CD14-positive monocyte (primary cell): Measurements from ENCODE around the gene CDCP2. TPM values are rescaled to one million over a fixed set of nuclear protein-coding genes. Genes with fewer than 3 reads are reported as not detected.

Experiments used
- DNase-seq, 3 donors: peaks; one replicate each; pipeline ENCODE4 v3.0.0-alpha.2; 2011 to 2022
- H2AFZ ChIP-seq: 2 replicates; pipeline ENCODE4 v1.6.0; 2012; ENCODE audit warnings: mild to moderate bottlenecking, low read depth, low read length, inconsistent platforms; ENCODE audit not compliant: insufficient read depth, poor library complexity, severe bottlenecking
- H3K27ac ChIP-seq, 2 donors: 1 replicate in 1 of 2; 2 replicates in 1 of 2; pipeline ENCODE4 v1.5.1; 2012 to 2013; ENCODE audit warnings: low read length in 2 of 2, control low read depth in 1 of 2, inconsistent platforms in 1 of 2, low read depth in 1 of 2, mild to moderate bottlenecking in 1 of 2
- H3K27me3 ChIP-seq, 2 donors: one replicate each; pipeline versions ENCODE4 v1.6.0 to v1.6.1; 2011 to 2013; ENCODE audit warnings: low read length in 2 of 2; ENCODE audit not compliant: control insufficient read depth in 2 of 2, insufficient read depth in 2 of 2
- H3K36me3 ChIP-seq, 2 donors: replicated peaks in 1 of 2; 1 replicate in 1 of 2; 2 replicates in 1 of 2; pipeline versions ENCODE4 v1.5.1 to v1.6.1; 2012 to 2013; ENCODE audit warnings: low read length in 2 of 2, control low read depth in 1 of 2, inconsistent platforms in 1 of 2, mild to moderate bottlenecking in 1 of 2; ENCODE audit not compliant: insufficient read depth in 2 of 2, control insufficient read depth in 1 of 2
- H3K4me1 ChIP-seq, 2 donors: 1 replicate in 1 of 2; 2 replicates in 1 of 2; pipeline versions ENCODE4 v1.5.1 to v1.6.1; 2012 to 2013; ENCODE audit warnings: low read length in 2 of 2, control low read depth in 1 of 2, inconsistent platforms in 1 of 2, mild to moderate bottlenecking in 1 of 2, moderate library complexity in 1 of 2; ENCODE audit not compliant: insufficient read depth in 2 of 2, control insufficient read depth in 1 of 2
- H3K4me2 ChIP-seq: replicated peaks from 2 replicates; pipeline ENCODE3; 2012; ENCODE audit warnings: low read length, moderate library complexity, mild to moderate bottlenecking; ENCODE audit not compliant: poor library complexity, severe bottlenecking; ENCODE audit errors: extremely low read depth
- H3K4me3 ChIP-seq, 3 experiments: fragments of 200-600 bp in 1 of 3; sonication (generic) in 1 of 3; replicated peaks in 1 of 3; 1 replicate in 2 of 3; 2 replicates in 1 of 3; pipeline ENCODE4 v1.5.1; 2011 to 2013; ENCODE audit warnings: low read length in 3 of 3, mild to moderate bottlenecking in 3 of 3, control low read depth in 2 of 3, low read depth in 2 of 3, inconsistent platforms in 1 of 3, moderate library complexity in 1 of 3
- H3K79me2 ChIP-seq: 2 replicates; pipeline ENCODE4 v1.6.0; 2012; ENCODE audit warnings: mild to moderate bottlenecking, control low read depth, inconsistent platforms, low read length, moderate library complexity; ENCODE audit not compliant: insufficient read depth
- H3K9ac ChIP-seq: 2 replicates; pipeline ENCODE4 v1.6.0; 2017; ENCODE audit warnings: low read length, mild to moderate bottlenecking; ENCODE audit not compliant: insufficient read depth, poor library complexity, severe bottlenecking
- H3K9me3 ChIP-seq, 2 donors: replicated peaks in 1 of 2; 1 replicate in 1 of 2; 2 replicates in 1 of 2; pipeline versions ENCODE4 v1.5.1 to v1.6.1; 2012 to 2013; ENCODE audit warnings: low read length in 2 of 2, control low read depth in 1 of 2; ENCODE audit not compliant: control insufficient read depth in 1 of 2, insufficient read depth in 1 of 2
- H4K20me1 ChIP-seq: 2 replicates; pipeline ENCODE4 v1.6.0; 2012; ENCODE audit warnings: mild to moderate bottlenecking, low read length, control low read depth, moderate library complexity; ENCODE audit not compliant: insufficient read depth
- H3K27ac Mint-ChIP-seq, 7 donors: one replicate each; pipeline ENCODE4 v1.8.0; 2020; ENCODE audit warnings: mild to moderate bottlenecking in 7 of 7, mixed read lengths in 7 of 7, moderate library complexity in 6 of 7, inconsistent platforms in 2 of 7
- H3K27me3 Mint-ChIP-seq, 3 donors: one replicate each; pipeline ENCODE4 v1.8.0; 2021 to 2022; ENCODE audit warnings: low read depth in 3 of 3, mild to moderate bottlenecking in 3 of 3, mixed read lengths in 3 of 3, moderate library complexity in 3 of 3, inconsistent platforms in 1 of 3
- H3K36me3 Mint-ChIP-seq, 2 donors: one replicate each; pipeline ENCODE4 v1.8.0; 2020; ENCODE audit warnings: mixed read lengths in 2 of 2, inconsistent platforms in 1 of 2, mild to moderate bottlenecking in 1 of 2
- H3K4me1 Mint-ChIP-seq: one replicate; pipeline ENCODE4 v1.8.0; 2020; ENCODE audit warnings: mild to moderate bottlenecking, mixed read lengths
- H3K4me3 Mint-ChIP-seq, 2 donors: one replicate each; pipeline ENCODE4 v1.8.0; 2020; ENCODE audit warnings: mild to moderate bottlenecking in 2 of 2, mixed read lengths in 2 of 2, moderate library complexity in 1 of 2
- H3K9me3 Mint-ChIP-seq, 7 donors: one replicate each; pipeline ENCODE4 v1.8.0; 2020 to 2022; ENCODE audit warnings: mixed read lengths in 7 of 7, mild to moderate bottlenecking in 6 of 7, moderate library complexity in 6 of 7, inconsistent platforms in 2 of 7
- CTCF ChIP-seq: fragments of 200-600 bp; IDR thresholded peaks from one replicate; pipeline ENCODE4 v1.8.0; 2022; ENCODE audit warnings: antibody characterized with exemption, mild to moderate bottlenecking
- WGBS: methylation state at CpG from one replicate; pipeline ENCODE4 v1.1.5; 2013; ENCODE audit warnings: missing lambda C conversion rate; ENCODE audit not compliant: insufficient coverage; 5-methylcytosine and 5-hydroxymethylcytosine counted together
- intact Hi-C, 2 donors: fragments of 100-400 bp; cut with micrococcal nuclease; formaldehyde crosslinking; loops; one replicate each; pipeline versions ENCODE4 v1.15.0 to v1.15.1; 2023
- polyA plus RNA-seq, 3 donors: library from polyadenylated mRNA; depleted of rRNA in 1 of 3; unstranded in 2 of 3; stranded (reverse) in 1 of 3; fragments of 300-500 nt in 2 of 3; fragments of >200 nt in 1 of 3; fragmentation: Illumina TruSeq in 2 of 3; gene quantifications; 1 replicate in 2 of 3; 2 replicates in 1 of 3; pipeline ENCODE4 v1.2.3, GENCODE V29; 2012 to 2021

The CDCP2 gene
- polyA plus RNA-seq, 3 donors, result 0.09 TPM; not detected in 2

GRCh38 chr1:54107131-54107530 lies 45.7 kb downstream of the CDCP2 start:
- WGBS, result no CpG with 5 or more reads among the region's 2 CpGs
- no peak overlapping the region for H3K27ac Mint-ChIP-seq
- H3K9me3 Mint-ChIP-seq, result peaks cover 0 to 13% (median 3%) of the 10 kb centered on the region in 7 donors
- intact Hi-C loops, result no loop called here
- H3K36me3 Mint-ChIP-seq, result peaks cover 14 to 22% of the 10 kb centered on the region in 2 donors
- H3K27me3 Mint-ChIP-seq, result no peaks in the 10 kb centered on the region
- H3K4me3 Mint-ChIP-seq, result no peak overlapping the region
- Histone ChIP-seq H2AFZ (no peak overlapping the region), H3K4me1 (no peaks in the 10 kb centered on the region), H3K27me3 (no peaks in the 10 kb centered on the region), H3K9me3 (no peaks in the 10 kb centered on the region), H3K79me2 (no peaks in the 10 kb centered on the region), H4K20me1 (no peaks in the 10 kb centered on the region), H3K36me3 (peaks cover 1 to 11% of the 10 kb centered on the region in 2 donors), H3K9ac (no peak overlapping the region), H3K4me3 (no peak overlapping the region), H3K27ac (no peak overlapping the region), H3K4me2 (no peak overlapping the region)
- no peaks in the 10 kb centered on the region for H3K4me1 Mint-ChIP-seq
- DNase-seq, result no peak
- TF ChIP-seq CTCF, result no peak

- Mint-ChIP-seq H3K4me3 (no peak overlapping the region), H3K27ac (no peak overlapping the region), H3K27me3 (no peaks in the 10 kb centered on the region), H3K4me1 (no peaks in the 10 kb centered on the region), H3K9me3 (peaks cover 0 to 13% (median 3%) of the 10 kb centered on the region in 7 donors), H3K36me3 (peaks cover 27 to 33% of the 10 kb centered on the region in 2 donors)
- Histone ChIP-seq H3K36me3 (peaks cover 2 to 19% of the 10 kb centered on the region in 2 donors), H3K79me2 (no peaks in the 10 kb centered on the region), H4K20me1 (no peaks in the 10 kb centered on the region), H3K4me1 (no peaks in the 10 kb centered on the region), H2AFZ (no peak overlapping the region), H3K9ac (no peak overlapping the region), H3K27ac (no peak overlapping the region), H3K4me3 (no peak overlapping the region), H3K27me3 (no peaks in the 10 kb centered on the region), H3K4me2 (no peak overlapping the region), H3K9me3 (no peaks in the 10 kb centered on the region)
- WGBS, result 100% methylated on average over 5 of the region's 6 CpGs
- intact Hi-C loops, result no loop called here
- no peak for DNase-seq
- TF ChIP-seq CTCF, result no peak
These were observed 47.0 kb downstream of the CDCP2 start for GRCh38 chr1:54105736-54106269.
